T-helper 1 cell treated with Interleukin-12 subunit alpha and Interleukin-12 subunit beta and Interleukin-4 antibody, amounts not matched to agents 30 μg/mL and 1 μg/mL, for 36 hours (primary cell): ENCODE results near the gene ETV6.

Experiments used
- H3K27ac Mint-ChIP-seq: one replicate; pipeline ENCODE4 v1.8.0; 2021; ENCODE audit warnings: mild to moderate bottlenecking, mixed read lengths
- H3K27me3 Mint-ChIP-seq: one replicate; pipeline ENCODE4 v1.8.0; 2021; ENCODE audit warnings: low read depth, mixed read lengths
- H3K36me3 Mint-ChIP-seq: one replicate; pipeline ENCODE4 v1.8.0; 2021; ENCODE audit warnings: low read depth, mixed read lengths
- H3K4me1 Mint-ChIP-seq: one replicate; pipeline ENCODE4 v1.8.0; 2021; ENCODE audit warnings: low read depth, mixed read lengths
- H3K4me3 Mint-ChIP-seq: one replicate; pipeline ENCODE4 v1.8.0; 2021; ENCODE audit warnings: mild to moderate bottlenecking, moderate library complexity, mixed read lengths
- H3K9me3 Mint-ChIP-seq: one replicate; pipeline ENCODE4 v1.8.0; 2021; ENCODE audit warnings: mixed read lengths

The ETV6 gene

GRCh38 chr12:11824069-11824468 is 174.6 kb downstream of the ETV6 start:
- Mint-ChIP-seq H3K9me3 (no peaks in the 10 kb centered on the region), H3K36me3 (peaks cover 30% of the 10 kb centered on the region), H3K27ac (peak overlapping the region; percentile 32), H3K27me3 (no peaks in the 10 kb centered on the region), H3K4me3 (no peak overlapping the region), H3K4me1 (peaks cover 37% of the 10 kb centered on the region)

GRCh38 chr12:11824736-11825135 is 175.3 kb downstream of the ETV6 start:
- no peak overlapping the region for H3K27ac Mint-ChIP-seq
- H3K4me3 Mint-ChIP-seq: no peak overlapping the region
- H3K9me3 Mint-ChIP-seq: no peaks in the 10 kb centered on the region
- H3K36me3 Mint-ChIP-seq: peaks cover 30% of the 10 kb centered on the region
- peaks cover 37% of the 10 kb centered on the region for H3K4me1 Mint-ChIP-seq
- no peaks in the 10 kb centered on the region for H3K27me3 Mint-ChIP-seq

GRCh38 chr12:11825278-11825677 is 175.8 kb downstream of the ETV6 start:
- Mint-ChIP-seq H3K27ac (no peak overlapping the region), H3K4me3 (no peak overlapping the region), H3K36me3 (peaks cover 30% of the 10 kb centered on the region), H3K9me3 (no peaks in the 10 kb centered on the region), H3K27me3 (no peaks in the 10 kb centered on the region), H3K4me1 (peaks cover 37% of the 10 kb centered on the region)

- H3K4me1 Mint-ChIP-seq: peaks cover 35% of the 10 kb centered on the region
- H3K36me3 Mint-ChIP-seq: peaks cover 30% of the 10 kb centered on the region
- no peaks in the 10 kb centered on the region for H3K9me3 Mint-ChIP-seq
- no peak overlapping the region for H3K4me3 Mint-ChIP-seq
- peak overlapping the region; percentile 21 for H3K27ac Mint-ChIP-seq
- no peaks in the 10 kb centered on the region for H3K27me3 Mint-ChIP-seq
Measured at GRCh38 chr12:11826574-11826973, 177.1 kb downstream of the ETV6 start.

- Mint-ChIP-seq H3K4me1 (peaks cover 35% of the 10 kb centered on the region), H3K4me3 (no peak overlapping the region), H3K27ac (peak overlapping the region; percentile 56), H3K36me3 (peaks cover 30% of the 10 kb centered on the region), H3K27me3 (no peaks in the 10 kb centered on the region), H3K9me3 (no peaks in the 10 kb centered on the region)
Measured at GRCh38 chr12:11827091-11828061, 177.9 kb downstream of the ETV6 start.

- no peak overlapping the region for H3K27ac Mint-ChIP-seq
- peaks cover 39% of the 10 kb centered on the region for H3K4me1 Mint-ChIP-seq
- H3K9me3 Mint-ChIP-seq: no peaks in the 10 kb centered on the region
- H3K4me3 Mint-ChIP-seq: no peak overlapping the region
- peaks cover 31% of the 10 kb centered on the region for H3K36me3 Mint-ChIP-seq
- no peaks in the 10 kb centered on the region for H3K27me3 Mint-ChIP-seq
Measured at GRCh38 chr12:11829764-11830194, 180.3 kb downstream of the ETV6 start.

- H3K27ac Mint-ChIP-seq: no peak overlapping the region
- peaks cover 29% of the 10 kb centered on the region for H3K36me3 Mint-ChIP-seq
- no peaks in the 10 kb centered on the region for H3K27me3 Mint-ChIP-seq
- H3K9me3 Mint-ChIP-seq: no peaks in the 10 kb centered on the region
- H3K4me3 Mint-ChIP-seq: no peak overlapping the region
- H3K4me1 Mint-ChIP-seq: peaks cover 39% of the 10 kb centered on the region
Measured at GRCh38 chr12:11830307-11830801, 180.9 kb downstream of the ETV6 start.

GRCh38 chr12:11832093-11832492 is 182.6 kb downstream of the ETV6 start:
- peak overlapping the region; percentile 64 for H3K27ac Mint-ChIP-seq
- peaks cover 46% of the 10 kb centered on the region for H3K4me1 Mint-ChIP-seq
- no peaks in the 10 kb centered on the region for H3K27me3 Mint-ChIP-seq
- H3K4me3 Mint-ChIP-seq: no peak overlapping the region
- peaks cover 26% of the 10 kb centered on the region for H3K36me3 Mint-ChIP-seq
- no peaks in the 10 kb centered on the region for H3K9me3 Mint-ChIP-seq

- Mint-ChIP-seq H3K27ac (no peak overlapping the region), H3K36me3 (peaks cover 33% of the 10 kb centered on the region), H3K4me3 (no peak overlapping the region), H3K27me3 (no peaks in the 10 kb centered on the region), H3K4me1 (peaks cover 54% of the 10 kb centered on the region), H3K9me3 (no peaks in the 10 kb centered on the region)
Measured at GRCh38 chr12:11833174-11833895, 183.9 kb downstream of the ETV6 start.

- Mint-ChIP-seq H3K9me3 (no peaks in the 10 kb centered on the region), H3K36me3 (peaks cover 43% of the 10 kb centered on the region), H3K4me1 (peaks cover 62% of the 10 kb centered on the region), H3K27me3 (no peaks in the 10 kb centered on the region), H3K4me3 (no peak overlapping the region), H3K27ac (peak overlapping the region; percentile 27)
Measured at GRCh38 chr12:11834104-11834812, 184.8 kb downstream of the ETV6 start.

- Mint-ChIP-seq H3K27ac (no peak overlapping the region), H3K4me1 (peaks cover 63% of the 10 kb centered on the region), H3K9me3 (no peaks in the 10 kb centered on the region), H3K4me3 (peak overlapping the region; percentile 3), H3K27me3 (no peaks in the 10 kb centered on the region), H3K36me3 (peaks cover 49% of the 10 kb centered on the region)
Measured at GRCh38 chr12:11834931-11835330, 185.5 kb downstream of the ETV6 start.

GRCh38 chr12:11836282-11837151 is 187.0 kb downstream of the ETV6 start:
- H3K36me3 Mint-ChIP-seq: peaks cover 65% of the 10 kb centered on the region
- H3K4me3 Mint-ChIP-seq: peak overlapping the region; percentile 71
- no peaks in the 10 kb centered on the region for H3K27me3 Mint-ChIP-seq
- peaks cover 66% of the 10 kb centered on the region for H3K4me1 Mint-ChIP-seq
- peak overlapping the region; percentile 76 for H3K27ac Mint-ChIP-seq
- H3K9me3 Mint-ChIP-seq: no peaks in the 10 kb centered on the region

GRCh38 chr12:11837216-11837934 is 187.9 kb downstream of the ETV6 start:
- H3K4me3 Mint-ChIP-seq: no peak overlapping the region
- H3K27me3 Mint-ChIP-seq: no peaks in the 10 kb centered on the region
- peaks cover 64% of the 10 kb centered on the region for H3K36me3 Mint-ChIP-seq
- H3K27ac Mint-ChIP-seq: peak overlapping the region; percentile 76
- no peaks in the 10 kb centered on the region for H3K9me3 Mint-ChIP-seq
- H3K4me1 Mint-ChIP-seq: peaks cover 60% of the 10 kb centered on the region
